Suprapubic skin (tissue), 4 donors: ENCODE measurements around the gene SCIN. TPM values are rescaled to one million over a fixed set of nuclear protein-coding genes. Genes with fewer than 3 reads are reported as not detected.

Experiments used
- DNase-seq, 2 donors: peaks; one replicate each; pipeline ENCODE4 v3.0.0-alpha.2; 2019; ENCODE audit warnings: low spot score in 2 of 2
- H3K27ac ChIP-seq: fragments of 200-600 bp; sonication (generic); one replicate; pipeline ENCODE4 v1.5.1; 2019
- H3K27me3 ChIP-seq: fragments of 200-600 bp; sonication (generic); one replicate; pipeline ENCODE4 v1.5.1; 2019
- H3K36me3 ChIP-seq: fragments of 200-600 bp; sonication (generic); one replicate; pipeline ENCODE4 v1.5.1; 2019
- H3K4me1 ChIP-seq: fragments of 200-600 bp; sonication (generic); one replicate; pipeline ENCODE4 v1.5.1; 2019
- H3K4me3 ChIP-seq: fragments of 200-600 bp; sonication (generic); one replicate; pipeline ENCODE4 v1.5.1; 2019; ENCODE audit warnings: mild to moderate bottlenecking
- H3K9me3 ChIP-seq: fragments of 200-600 bp; sonication (generic); one replicate; pipeline ENCODE4 v1.5.1; 2019
- CTCF ChIP-seq, 2 donors: fragments of 200-600 bp in 1 of 2; fragments of 450-650 bp in 1 of 2; sonication (generic) in 1 of 2; IDR thresholded peaks; one replicate each; pipeline ENCODE4 v1.5.1; 2016 to 2019; ENCODE audit warnings: antibody characterized with exemption in 2 of 2, mild to moderate bottlenecking in 1 of 2, moderate library complexity in 1 of 2
- EP300 ChIP-seq: sonication (generic); formaldehyde crosslinking; IDR thresholded peaks from one replicate; pipeline ENCODE4 v1.6.1; 2017; ENCODE audit warnings: antibody characterized with exemption
- POLR2A ChIP-seq, 2 donors: fragments of 450-650 bp; IDR thresholded peaks; one replicate each; pipeline ENCODE4 v1.6.1; 2017; ENCODE audit warnings: antibody characterized with exemption in 2 of 2, mild to moderate bottlenecking in 2 of 2, moderate library complexity in 2 of 2
- POLR2AphosphoS5 ChIP-seq, 3 donors: sonication (generic); formaldehyde crosslinking; IDR thresholded peaks; one replicate each; pipeline ENCODE4 v1.6.1; 2017; ENCODE audit warnings: antibody characterized with exemption in 3 of 3
- whole genome bisulfite sequencing: methylation state at CpG from one replicate; pipeline ENCODE4 v1.1.5; 2018; 5-methylcytosine and 5-hydroxymethylcytosine counted together
- total RNA-seq, 4 donors: library from RNA; depleted of rRNA; stranded (reverse); fragments of >200 nt; gene quantifications; one replicate each; pipeline ENCODE4 v1.1.0, GENCODE V29; 2016

The SCIN gene
- total RNA-seq, 4 donors from 2014 or later = 3.1 to 4.9 (median 3.8) TPM

- Histone ChIP-seq H3K36me3 (no peaks in the 10 kb centered on the region), H3K27ac (no peak overlapping the region), H3K4me1 (no peaks in the 10 kb centered on the region), H3K27me3 (no peaks in the 10 kb centered on the region), H3K9me3 (peaks cover 4% of the 10 kb centered on the region), H3K4me3 (no peak overlapping the region)
- WGBS = 78% methylated on average over 1 of the region's 1 CpG
- TF ChIP-seq EP300 (no peak), POLR2AphosphoS5 (IDR thresholded peaks at IDR 0.05) (no peak), CTCF (IDR thresholded peaks at IDR 0.05) (no peak), POLR2A (IDR thresholded peaks at IDR 0.05) (no peak)
- DNase-seq = no peak
Measured at GRCh38 chr7:12601302-12601869, 30.9 kb downstream of the SCIN start.

GRCh38 chr7:12607134-12607533, 36.6 kb downstream of the SCIN start:
- Histone ChIP-seq H3K4me3 (no peak overlapping the region), H3K36me3 (no peaks in the 10 kb centered on the region), H3K27ac (no peak overlapping the region), H3K27me3 (no peaks in the 10 kb centered on the region), H3K4me1 (no peaks in the 10 kb centered on the region), H3K9me3 (peaks cover 4% of the 10 kb centered on the region)
- TF ChIP-seq POLR2AphosphoS5 (IDR thresholded peaks at IDR 0.05) = no peak
- no peak for TF ChIP-seq POLR2A (IDR thresholded peaks at IDR 0.05)
- TF ChIP-seq EP300 = no peak
- TF ChIP-seq CTCF (IDR thresholded peaks at IDR 0.05) = no peak
- 93% methylated on average over 1 of the region's 1 CpG for WGBS
- no peak for DNase-seq

- Histone ChIP-seq H3K27me3 (no peaks in the 10 kb centered on the region), H3K27ac (no peak overlapping the region), H3K4me1 (no peaks in the 10 kb centered on the region), H3K9me3 (no peaks in the 10 kb centered on the region), H3K4me3 (no peak overlapping the region), H3K36me3 (no peaks in the 10 kb centered on the region)
- TF ChIP-seq CTCF (IDR thresholded peaks at IDR 0.05) (no peak), POLR2AphosphoS5 (IDR thresholded peaks at IDR 0.05) (no peak), EP300 (no peak), POLR2A (IDR thresholded peaks at IDR 0.05) (no peak)
- DNase-seq = no peak
- WGBS = 60% methylated on average over 1 of the region's 1 CpG
Measured at GRCh38 chr7:12609561-12609960, 39.0 kb downstream of the SCIN start.

GRCh38 chr7:12610899-12611298, 40.4 kb downstream of the SCIN start:
- H3K27me3 ChIP-seq = no peaks in the 10 kb centered on the region
- no peak overlapping the region for H3K27ac ChIP-seq
- 92% methylated on average over 2 of the region's 2 CpGs for WGBS
- no peaks in the 10 kb centered on the region for H3K9me3 ChIP-seq
- no peaks in the 10 kb centered on the region for H3K36me3 ChIP-seq
- H3K4me1 ChIP-seq = no peaks in the 10 kb centered on the region
- H3K4me3 ChIP-seq = no peak overlapping the region
- no peak for TF ChIP-seq CTCF (IDR thresholded peaks at IDR 0.05)
- no peak for TF ChIP-seq EP300
- no peak for TF ChIP-seq POLR2A (IDR thresholded peaks at IDR 0.05)
- no peak for TF ChIP-seq POLR2AphosphoS5 (IDR thresholded peaks at IDR 0.05)
- DNase-seq = no peak

- no peak for DNase-seq
- no peaks in the 10 kb centered on the region for H3K9me3 ChIP-seq
- H3K27me3 ChIP-seq = no peaks in the 10 kb centered on the region
- H3K27ac ChIP-seq = no peak overlapping the region
- 74% methylated on average over 2 of the region's 2 CpGs for WGBS
- TF ChIP-seq CTCF (IDR thresholded peaks at IDR 0.05) (no peak), EP300 (no peak), POLR2A (IDR thresholded peaks at IDR 0.05) (no peak), POLR2AphosphoS5 (IDR thresholded peaks at IDR 0.05) (no peak)
- H3K4me1 ChIP-seq = no peaks in the 10 kb centered on the region
- no peaks in the 10 kb centered on the region for H3K36me3 ChIP-seq
- no peak overlapping the region for H3K4me3 ChIP-seq
Measured at GRCh38 chr7:12612622-12613021, 42.1 kb downstream of the SCIN start.
